NCI-H1092 treated with DMSO at 0.1 percent for 48 hours (cell line): ENCODE measurements around the gene GSG1L2.

Experiments
- DNase-seq: peaks from one replicate; lab custom pipeline; 2025; lab: John Stamatoyannopoulos, UW

The GSG1L2 gene

DNA sequence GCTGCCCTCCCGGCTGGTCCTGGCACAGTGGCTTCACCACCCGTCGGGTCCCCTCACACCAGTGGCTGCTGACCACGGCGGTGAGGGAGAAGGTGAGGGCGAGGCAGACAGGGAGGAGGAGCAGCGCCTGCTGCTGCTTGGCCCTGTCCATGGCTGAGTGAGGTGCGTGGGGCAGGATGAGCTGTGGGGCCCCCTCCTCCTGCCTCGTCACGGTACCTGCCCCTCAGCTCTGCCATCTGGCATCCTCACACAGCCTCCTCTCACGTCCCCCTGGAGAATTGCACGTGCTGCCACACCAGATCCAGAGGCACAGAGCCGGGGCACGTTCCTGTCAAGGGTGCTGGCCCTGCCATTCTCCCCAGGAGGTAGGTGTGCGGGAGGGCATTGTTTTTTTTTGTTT lies at the start of gene GSG1L2:
GSG1L2 (minus strand) TSS at position 159 of the 400 bp plus-strand sequence; CDS start at position 151, 8 bp downstream.
- no peak for DNase-seq

- DNase-seq = no peak
Measured at GRCh38 chr17:9868552-9868951, 46.7 kb upstream of the GSG1L2 start.

DNA sequence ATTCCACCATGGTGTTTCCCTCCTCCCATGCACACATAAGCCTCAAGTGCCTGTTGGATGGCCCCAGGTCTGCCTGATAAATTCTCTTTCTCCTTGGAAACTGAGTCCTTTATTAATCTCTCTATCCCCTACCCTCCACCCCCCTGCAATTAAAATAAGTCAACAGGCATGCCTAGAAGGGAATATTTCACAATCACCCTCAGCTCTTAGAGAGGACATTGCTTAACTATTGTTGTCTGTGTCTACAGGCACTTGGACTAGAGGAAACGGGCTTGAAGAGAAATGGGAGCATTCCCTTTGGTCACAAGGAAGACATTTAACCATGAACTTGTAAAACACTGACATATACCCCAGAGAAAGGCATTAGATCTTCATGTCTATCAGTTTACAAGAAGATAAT lies 43.7 kb upstream of the GSG1L2 start:
- DNase-seq = no peak

- no peak for DNase-seq
Measured at GRCh38 chr17:9862949-9863348, 41.1 kb upstream of the GSG1L2 start.

DNA sequence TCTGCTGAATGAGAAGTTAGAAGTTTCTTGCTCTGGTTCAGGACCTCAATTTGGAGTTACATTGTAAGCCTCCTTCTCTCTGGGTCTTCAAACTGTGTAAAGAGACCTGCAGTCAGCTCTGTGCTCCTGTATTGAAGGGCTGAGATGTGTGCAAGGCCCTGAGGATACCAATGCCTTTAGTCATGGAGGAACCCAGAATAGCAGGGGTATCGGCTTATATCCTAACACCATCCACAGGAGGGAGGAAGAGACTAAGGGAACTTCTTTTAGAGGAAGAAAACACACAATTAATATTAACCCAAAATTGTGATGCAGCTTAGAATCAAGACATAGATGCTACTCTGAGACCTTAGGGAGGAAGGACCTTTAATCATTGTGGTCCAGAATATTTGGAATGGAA lies 40.3 kb upstream of the GSG1L2 start:
- no peak for DNase-seq

GRCh38 chr17:9860851-9861250 lies 39.0 kb upstream of the GSG1L2 start:
- DNase-seq = no peak

DNA sequence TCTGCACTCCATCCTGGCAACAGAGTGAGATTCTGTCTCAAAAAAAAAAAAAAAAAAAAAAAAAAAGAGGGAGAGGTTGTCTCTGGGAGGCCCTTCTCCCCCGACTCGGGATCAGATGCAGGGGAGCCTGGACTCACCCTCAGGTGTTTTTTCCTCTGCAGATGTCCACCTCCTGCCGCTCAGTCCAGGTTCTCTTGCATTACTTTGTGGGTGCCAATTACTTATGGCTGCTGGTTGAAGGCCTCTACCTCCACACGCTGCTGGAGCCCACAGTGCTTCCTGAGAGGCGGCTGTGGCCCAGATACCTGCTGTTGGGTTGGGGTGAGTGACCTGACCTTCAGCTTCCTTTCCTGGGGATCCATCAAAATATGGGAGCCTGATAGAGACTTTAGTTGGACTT lies 37.9 kb upstream of the GSG1L2 start:
- DNase-seq = no peak

DNA sequence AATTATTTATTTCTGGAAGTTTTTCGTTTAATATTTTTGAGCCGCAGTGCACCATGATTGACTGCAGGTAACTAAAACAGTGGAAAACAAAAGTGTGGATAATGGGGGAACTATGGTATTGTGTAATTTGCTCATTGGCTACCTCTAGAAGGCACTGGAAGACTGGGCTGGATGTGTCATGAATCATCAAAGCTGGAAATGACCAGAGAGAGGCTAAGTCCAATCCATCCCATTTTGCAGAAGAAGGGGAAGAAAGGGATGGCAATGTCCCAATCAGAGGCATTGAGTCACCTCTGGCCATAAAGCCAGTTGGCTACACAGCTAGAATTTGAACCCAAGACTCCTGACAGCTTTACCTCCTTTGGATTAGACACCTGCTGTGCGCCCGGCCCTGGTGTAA lies 33.2 kb upstream of the GSG1L2 start:
- no peak for DNase-seq

GRCh38 chr17:9854255-9854654 lies 32.4 kb upstream of the GSG1L2 start:
- DNase-seq = no peak

DNA sequence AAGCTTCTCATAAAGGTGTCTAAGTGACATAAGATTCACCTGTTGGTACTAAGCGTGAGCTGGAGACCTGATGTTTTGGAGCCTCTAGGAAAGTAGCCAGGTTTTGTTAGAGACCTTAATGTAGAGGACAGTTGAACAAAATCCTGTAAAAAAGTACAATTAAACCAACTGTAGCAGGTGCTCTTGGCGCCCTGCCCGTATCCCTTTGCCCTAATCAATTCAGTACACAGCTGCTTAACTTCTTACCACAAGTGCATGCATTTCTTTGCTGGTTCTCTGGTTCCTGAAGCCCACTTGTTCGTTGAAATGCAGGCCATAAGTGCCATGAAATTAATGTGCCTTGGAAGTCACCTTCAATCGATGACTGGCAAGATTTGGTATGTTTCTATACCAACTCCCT lies 28.3 kb upstream of the GSG1L2 start:
- DNase-seq = no peak

- DNase-seq = no peak
Measured at GRCh38 chr17:9845306-9845705, 23.4 kb upstream of the GSG1L2 start.

DNA sequence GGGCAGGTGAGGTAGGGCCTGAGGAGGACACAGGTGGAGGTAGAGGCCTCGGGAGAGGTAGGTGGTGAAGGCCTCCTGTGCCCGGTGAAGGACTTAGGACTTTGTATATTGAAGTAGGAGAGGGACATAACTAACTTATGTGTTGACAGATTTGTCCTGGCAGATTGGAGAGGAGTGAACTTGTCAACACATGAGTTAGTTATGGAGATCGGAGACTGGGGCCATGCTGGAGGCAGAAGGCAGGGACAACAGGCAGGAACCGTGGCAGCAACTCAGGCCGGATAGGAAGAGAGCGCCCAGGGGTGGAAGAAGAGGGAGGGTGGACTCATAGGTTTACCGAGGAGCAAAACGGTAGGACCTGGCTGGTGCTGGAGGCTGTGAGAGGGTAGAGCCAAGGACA lies 22.3 kb upstream of the GSG1L2 start:
- no peak for DNase-seq

DNA sequence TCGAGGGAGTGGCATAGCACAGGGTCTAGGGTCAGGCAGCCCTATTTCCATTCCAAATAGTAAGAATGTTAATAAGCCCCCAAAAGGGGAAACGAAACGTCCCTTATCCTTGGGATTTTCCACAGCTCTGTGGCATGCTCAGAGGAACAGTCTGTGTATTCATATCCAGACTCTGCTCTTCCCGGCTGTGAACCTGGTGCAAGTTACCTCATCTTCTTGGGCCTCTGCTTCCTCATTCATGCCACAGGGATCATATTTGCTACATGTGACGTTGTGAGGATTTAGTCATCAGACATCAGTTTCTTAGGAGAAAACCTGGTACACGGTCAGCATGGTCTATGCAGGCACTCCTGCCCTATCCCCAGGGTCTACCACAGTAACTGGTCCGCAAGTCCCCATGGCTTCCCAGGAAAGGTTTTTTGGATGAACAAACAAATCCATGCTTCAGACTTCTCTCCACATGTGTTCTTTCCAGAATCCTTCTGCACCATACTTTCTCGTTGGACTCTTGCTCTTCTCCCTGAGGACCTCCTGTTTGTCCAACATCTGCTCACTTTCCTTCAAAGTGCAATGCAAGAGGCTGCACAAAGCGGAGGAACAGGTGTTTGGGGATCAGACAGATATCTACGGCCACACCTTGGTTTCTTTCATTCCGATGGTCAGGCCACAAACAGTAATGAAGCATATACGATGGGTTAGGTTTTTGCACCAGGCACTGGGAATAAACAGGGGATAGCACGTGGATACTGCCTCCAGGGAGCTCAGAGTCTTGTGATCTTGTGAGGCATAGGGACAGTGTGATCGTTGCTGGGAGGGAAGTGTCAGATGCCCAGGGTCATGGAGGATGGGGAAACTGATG lies 21.5 kb upstream of the GSG1L2 start:
- no peak for DNase-seq

DNA sequence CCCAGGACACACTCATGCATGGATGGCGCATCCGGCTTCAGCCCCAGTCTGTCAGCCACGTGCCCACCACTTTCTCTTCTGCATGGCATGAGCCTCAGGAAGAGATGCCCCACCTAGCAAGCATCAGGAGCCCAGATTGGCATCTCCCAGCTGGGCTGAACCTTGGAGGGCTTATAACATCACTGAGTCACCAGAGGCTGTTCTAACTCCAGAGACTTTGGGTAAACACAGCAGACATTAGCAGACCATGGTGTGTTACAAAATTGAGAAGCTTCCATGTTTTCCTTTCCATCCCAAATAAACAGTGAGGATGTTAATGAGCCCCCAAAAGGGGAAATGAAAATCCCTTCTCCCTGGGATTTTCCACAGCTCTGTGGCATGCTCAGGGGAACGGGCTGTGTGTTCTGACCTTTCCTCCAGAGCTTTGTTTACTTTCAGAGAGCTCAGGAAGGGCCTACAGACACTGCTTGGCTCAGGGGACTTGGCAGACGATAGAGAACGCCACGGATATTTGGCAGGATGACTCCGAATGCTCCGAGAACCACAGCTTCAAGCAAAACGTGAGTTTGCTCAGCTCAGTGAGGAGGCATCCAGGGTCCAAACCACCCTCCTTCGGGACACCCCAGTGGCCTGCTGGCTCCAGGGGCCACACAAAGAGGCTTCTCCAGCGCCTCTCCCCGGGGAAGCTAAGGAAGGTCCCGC lies 20.3 kb upstream of the GSG1L2 start:
- no peak for DNase-seq

DNA sequence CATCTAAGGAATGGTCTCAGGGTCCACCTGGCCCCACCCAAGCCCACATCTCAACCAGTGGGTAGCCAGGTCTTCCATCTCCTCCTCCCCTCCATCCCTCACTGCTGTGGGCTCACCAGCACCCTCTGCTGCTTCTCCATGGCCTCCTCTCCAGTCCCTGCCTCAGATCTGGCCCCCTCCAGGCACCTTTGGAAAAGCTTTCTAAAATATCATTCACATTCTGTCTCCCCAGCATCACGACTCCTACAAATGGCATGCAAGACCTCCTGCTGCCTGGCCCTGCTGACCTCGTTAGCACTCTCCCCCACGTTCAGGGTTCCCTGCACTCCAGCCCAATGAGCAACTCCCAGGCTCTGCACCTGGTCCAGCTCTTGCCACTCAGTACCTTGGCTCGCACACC lies 17.6 kb upstream of the GSG1L2 start:
- DNase-seq = no peak

DNA sequence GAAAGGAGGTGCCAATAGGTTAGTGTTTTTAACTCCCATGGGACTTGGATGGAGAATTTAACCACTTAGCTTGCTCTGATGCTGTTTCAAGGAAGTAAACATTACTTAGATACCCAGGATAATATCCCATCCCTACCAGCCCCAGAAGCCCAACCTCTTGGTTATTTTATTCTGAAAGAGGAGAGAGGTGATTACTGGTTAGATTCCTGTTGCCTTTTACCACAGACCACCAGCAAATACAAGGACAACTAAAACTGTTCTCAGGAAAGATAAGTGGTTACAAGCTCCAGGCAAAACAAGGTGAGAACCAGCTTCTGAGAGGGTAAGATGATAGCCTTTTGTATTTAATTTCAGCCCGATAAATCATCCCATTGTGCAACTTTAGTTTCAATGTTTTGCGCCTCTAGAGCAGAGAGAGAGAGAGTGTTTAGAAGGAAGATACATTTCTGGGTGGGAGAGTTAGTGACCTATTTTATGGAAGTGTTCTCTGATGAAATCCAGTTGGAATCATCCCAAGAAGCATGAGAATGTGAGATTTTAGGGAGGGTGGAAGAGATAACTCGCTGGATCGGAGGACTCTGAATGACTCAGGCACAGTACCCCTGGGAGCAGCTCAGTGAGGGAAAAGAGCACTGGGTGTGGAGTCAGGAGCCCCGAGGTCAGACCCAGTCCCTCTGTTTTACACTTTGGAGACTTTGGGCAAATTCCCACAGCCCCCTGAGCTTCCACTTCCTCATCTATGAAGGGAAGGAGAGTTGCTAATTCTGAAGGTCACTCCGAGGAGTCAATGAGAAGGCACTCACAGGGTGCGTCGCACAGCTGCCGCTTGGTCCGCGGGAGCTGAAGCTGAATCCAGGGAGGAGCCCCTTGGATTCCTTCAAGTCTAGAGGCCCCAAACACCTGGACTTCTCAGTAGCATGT lies 15.9 kb upstream of the GSG1L2 start:
- DNase-seq = no peak

GRCh38 chr17:9833922-9834321 lies 12.0 kb upstream of the GSG1L2 start:
- DNase-seq = no peak

- DNase-seq = no peak
Measured at GRCh38 chr17:9830711-9831110, 8.8 kb upstream of the GSG1L2 start.

DNA sequence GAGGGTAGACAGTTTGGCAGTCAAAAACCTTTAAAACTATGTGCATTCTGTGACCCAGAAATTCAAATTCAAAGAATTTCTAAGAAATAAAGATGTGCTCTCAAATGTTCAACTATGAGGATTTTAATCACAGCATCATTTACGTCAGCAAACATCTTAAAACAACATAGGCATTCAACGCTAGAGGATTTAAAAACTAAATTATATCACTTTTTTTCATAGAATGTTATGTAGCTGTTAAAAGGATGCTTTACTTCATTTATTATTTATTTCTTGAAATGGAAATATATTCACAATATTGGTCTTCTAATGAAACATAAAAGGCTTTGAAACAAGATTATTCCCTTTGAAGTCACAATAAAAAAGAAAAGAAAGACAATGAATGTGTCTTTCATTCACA lies 7.5 kb upstream of the GSG1L2 start:
- DNase-seq = no peak

DNA sequence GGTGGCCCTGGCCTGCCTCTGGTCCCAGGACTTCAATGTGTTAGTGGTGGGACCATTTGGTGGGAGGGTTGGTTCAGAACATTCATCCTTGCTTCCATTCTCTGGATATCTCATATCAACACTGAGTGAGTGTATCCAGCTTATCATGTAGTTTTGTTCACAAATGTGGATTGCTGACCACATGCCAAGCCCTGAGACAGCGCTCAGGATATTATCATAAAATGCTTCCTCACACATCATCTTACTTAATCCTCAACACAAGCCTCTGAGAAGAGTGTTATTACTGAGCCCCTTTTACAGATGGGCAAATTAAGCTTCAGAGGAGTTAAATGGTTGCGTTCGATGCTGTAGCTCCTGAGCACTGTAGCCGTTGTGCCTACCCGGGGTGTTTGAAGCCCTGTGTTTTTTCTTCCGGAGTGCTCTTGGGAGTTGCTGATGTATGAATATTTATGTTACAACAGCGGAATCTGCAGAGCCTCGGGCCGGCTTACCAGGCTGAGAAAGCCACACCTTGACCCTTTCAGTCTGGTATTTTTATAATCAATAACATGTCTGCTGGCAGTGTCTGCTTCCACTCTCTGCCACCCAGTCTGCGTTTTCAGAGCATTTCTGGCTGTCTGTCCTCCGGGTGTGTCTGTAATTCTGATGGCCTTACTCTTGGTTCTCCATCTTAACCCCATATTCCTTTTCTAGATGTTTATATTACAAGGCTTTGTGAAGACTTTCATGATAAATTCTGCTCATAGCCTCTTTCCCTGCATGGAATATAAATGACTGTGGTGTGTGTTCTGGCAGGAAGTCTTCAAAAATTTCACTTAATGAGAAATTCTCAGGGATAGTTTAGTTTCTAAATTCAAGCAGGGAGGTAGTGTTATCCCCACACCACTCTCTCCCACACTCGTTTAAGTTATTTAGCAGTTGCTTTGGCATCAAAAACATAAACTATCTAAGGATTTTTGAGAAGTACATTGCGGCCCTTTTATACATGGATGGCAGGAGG lies 6.7 kb upstream of the GSG1L2 start:
- no peak for DNase-seq

GRCh38 chr17:9825641-9826150 lies 3.8 kb upstream of the GSG1L2 start, which contains the start of gene GLP2R:
GLP2R (plus strand) TSS chr17:9825924; CDS start chr17:9826064, 140 bp downstream.
- no peak for DNase-seq
